Activated CD4-positive, alpha-beta memory T cell treated with anti-CD3 and anti-CD28 coated beads for 36 hours (primary cell): ENCODE results near the gene EAF1. TPM values are rescaled to one million over a fixed set of nuclear protein-coding genes. Genes with fewer than 3 reads are reported as not detected.
"Not testable (repeated sequence)": the region's sequence is repeated elsewhere in the genome, so short reads cannot be mapped to it uniquely, and the experiment has no call there.

ENCODE experiments used
- CTCF ChIA-PET: fragments of 350-600 bp; sonication (Branson Sonifier 250); formaldehyde crosslinking; loops from one replicate; lab custom pipeline; 2021; ENCODE audit warnings: antibody characterized with exemption, inconsistent platforms; lab: Charles Lee
- POLR2A ChIA-PET: fragments of 350-600 bp; sonication (Branson Sonifier 250); formaldehyde crosslinking; loops from one replicate; lab custom pipeline; 2021; ENCODE audit warnings: antibody characterized with exemption; lab: Charles Lee
- DNase-seq: peaks from one replicate; pipeline ENCODE4 v3.0.0-alpha.2; 2020
- H3K27ac Mint-ChIP-seq: one replicate; pipeline ENCODE4 v1.8.0; 2021; ENCODE audit warnings: mixed read lengths
- H3K27me3 Mint-ChIP-seq: one replicate; pipeline ENCODE4 v1.8.0; 2021; ENCODE audit warnings: mixed read lengths
- H3K36me3 Mint-ChIP-seq: one replicate; pipeline ENCODE4 v1.8.0; 2021; ENCODE audit warnings: mixed read lengths
- H3K4me1 Mint-ChIP-seq: one replicate; pipeline ENCODE4 v1.8.0; 2021; ENCODE audit warnings: low read depth, mixed read lengths
- H3K4me3 Mint-ChIP-seq: one replicate; pipeline ENCODE4 v1.8.0; 2021; ENCODE audit warnings: mild to moderate bottlenecking, mixed read lengths
- H3K9me3 Mint-ChIP-seq: one replicate; pipeline ENCODE4 v1.8.0; 2021; ENCODE audit warnings: mixed read lengths
- intact Hi-C: fragments of 100-400 bp; cut with micrococcal nuclease; formaldehyde crosslinking; loops from one replicate; pipeline ENCODE4 v1.15.1; 2023
- total RNA-seq, 2 experiments: library from RNA; stranded (reverse); gene quantifications; one replicate each; pipeline ENCODE4 v1.2.3, GENCODE V29; 2021

EAF1 gene
- total RNA-seq, 2 experiments from 2014 or later, result 23.4 to 23.6 TPM

GRCh38 chr3:15470849-15471248 lies 43.5 kb downstream of the EAF1 start:
- Mint-ChIP-seq H3K4me1 (no peaks in the 10 kb centered on the region), H3K27me3 (no peaks in the 10 kb centered on the region), H3K9me3 (no peaks in the 10 kb centered on the region), H3K4me3 (no peak overlapping the region), H3K36me3 (no peaks in the 10 kb centered on the region), H3K27ac (no peak overlapping the region)
- intact Hi-C loops, result no loop called here
- ChIA-PET POLR2A (no interaction called here), CTCF (no interaction called here)
- DNase-seq, result no peak

GRCh38 chr3:15471861-15472260 lies 44.5 kb downstream of the EAF1 start:
- Mint-ChIP-seq H3K4me1 (no peaks in the 10 kb centered on the region), H3K36me3 (no peaks in the 10 kb centered on the region), H3K27ac (no peak overlapping the region), H3K4me3 (no peak overlapping the region), H3K9me3 (no peaks in the 10 kb centered on the region), H3K27me3 (no peaks in the 10 kb centered on the region)
- POLR2A ChIA-PET, result no interaction called here
- intact Hi-C loops, result no loop called here
- CTCF ChIA-PET, result no interaction called here
- DNase-seq, result no peak

- Mint-ChIP-seq H3K27me3 (no peaks in the 10 kb centered on the region), H3K36me3 (no peaks in the 10 kb centered on the region), H3K4me1 (no peaks in the 10 kb centered on the region), H3K9me3 (no peaks in the 10 kb centered on the region), H3K4me3 (no peak overlapping the region), H3K27ac (no peak overlapping the region)
- POLR2A ChIA-PET, result no interaction called here
- CTCF ChIA-PET, result no interaction called here
- intact Hi-C loops, result no loop called here
- no peak for DNase-seq
Measured at GRCh38 chr3:15475161-15475560, 47.8 kb downstream of the EAF1 start.

- intact Hi-C loops, result no loop called here
Measured at GRCh38 chr3:15476378-15476777, 49.0 kb downstream of the EAF1 start.

GRCh38 chr3:15477951-15478639 lies 50.7 kb downstream of the EAF1 start:
- H3K27ac Mint-ChIP-seq, result no peak overlapping the region
- no peaks in the 10 kb centered on the region for H3K9me3 Mint-ChIP-seq
- ChIA-PET CTCF (interaction anchor here (0.7 kb wide), 2 partner anchors 78 to 359 kb away, joined by 3 read pairs; no protein-coding TSS in a partner anchor), POLR2A (no interaction called here)
- H3K36me3 Mint-ChIP-seq, result no peaks in the 10 kb centered on the region
- H3K4me1 Mint-ChIP-seq, result no peaks in the 10 kb centered on the region
- no peak overlapping the region for H3K4me3 Mint-ChIP-seq
- H3K27me3 Mint-ChIP-seq, result no peaks in the 10 kb centered on the region
- intact Hi-C loops, result no loop called here
- DNase-seq, result no peak

More at GRCh38 chr3:15476378-15476777, 49.0 kb downstream of the EAF1 start:
- no peak overlapping the region for H3K4me3 Mint-ChIP-seq
- H3K27ac Mint-ChIP-seq, result no peak overlapping the region
- DNase-seq, result no peak
- ChIA-PET CTCF (interaction anchor here (0.6 kb wide), 1 partner anchor 56 kb away, joined by 3 read pairs; no protein-coding TSS in a partner anchor), POLR2A (no interaction called here)
- H3K4me1 Mint-ChIP-seq, result no peaks in the 10 kb centered on the region
- no peaks in the 10 kb centered on the region for H3K36me3 Mint-ChIP-seq
- no peaks in the 10 kb centered on the region for H3K9me3 Mint-ChIP-seq
- H3K27me3 Mint-ChIP-seq, result no peaks in the 10 kb centered on the region

GRCh38 chr3:15478640-15478979 lies 51.2 kb downstream of the EAF1 start:
- Mint-ChIP-seq H3K9me3 (no peaks in the 10 kb centered on the region), H3K27ac (no peak overlapping the region), H3K4me1 (no peaks in the 10 kb centered on the region), H3K4me3 (no peak overlapping the region), H3K36me3 (no peaks in the 10 kb centered on the region), H3K27me3 (no peaks in the 10 kb centered on the region)
- ChIA-PET POLR2A (no interaction called here), CTCF (interaction anchor here (0.7 kb wide), 2 partner anchors 78 to 360 kb away, joined by 3 read pairs; no protein-coding TSS in a partner anchor)
- intact Hi-C loops, result no loop called here
- DNase-seq, result no peak

GRCh38 chr3:15479400-15480224 lies 52.2 kb downstream of the EAF1 start:
- no peaks in the 10 kb centered on the region for H3K36me3 Mint-ChIP-seq
- H3K9me3 Mint-ChIP-seq, result no peaks in the 10 kb centered on the region
- POLR2A ChIA-PET, result no interaction called here
- CTCF ChIA-PET, result no interaction called here
- no peak overlapping the region for H3K27ac Mint-ChIP-seq
- H3K4me1 Mint-ChIP-seq, result no peaks in the 10 kb centered on the region
- DNase-seq, result no peak
- H3K4me3 Mint-ChIP-seq, result no peak overlapping the region
- no peaks in the 10 kb centered on the region for H3K27me3 Mint-ChIP-seq
- intact Hi-C loops, result no loop called here

GRCh38 chr3:15484551-15484950 lies 57.2 kb downstream of the EAF1 start:
- H3K9me3 Mint-ChIP-seq, H3K4me3 Mint-ChIP-seq, H3K36me3 Mint-ChIP-seq, intact Hi-C loops, H3K27me3 Mint-ChIP-seq, DNase-seq, H3K4me1 Mint-ChIP-seq, CTCF ChIA-PET, H3K27ac Mint-ChIP-seq, POLR2A ChIA-PET: not testable (repeated sequence)

- no peaks in the 10 kb centered on the region for H3K4me1 Mint-ChIP-seq
- intact Hi-C loops, result no loop called here
- no peaks in the 10 kb centered on the region for H3K9me3 Mint-ChIP-seq
- ChIA-PET POLR2A (no interaction called here), CTCF (no interaction called here)
- no peaks in the 10 kb centered on the region for H3K36me3 Mint-ChIP-seq
- H3K27ac Mint-ChIP-seq, result no peak overlapping the region
- no peak for DNase-seq
- H3K4me3 Mint-ChIP-seq, result no peak overlapping the region
- H3K27me3 Mint-ChIP-seq, result no peaks in the 10 kb centered on the region
Measured at GRCh38 chr3:15486020-15486419, 58.6 kb downstream of the EAF1 start.

GRCh38 chr3:15486979-15487378 lies 59.6 kb downstream of the EAF1 start:
- ChIA-PET CTCF (no interaction called here), POLR2A (no interaction called here)
- Mint-ChIP-seq H3K27ac (no peak overlapping the region), H3K4me1 (no peaks in the 10 kb centered on the region), H3K4me3 (no peak overlapping the region), H3K36me3 (no peaks in the 10 kb centered on the region), H3K27me3 (no peaks in the 10 kb centered on the region), H3K9me3 (no peaks in the 10 kb centered on the region)
- no peak for DNase-seq
- intact Hi-C loops, result no loop called here

- CTCF ChIA-PET, result no interaction called here
- Mint-ChIP-seq H3K27me3 (no peaks in the 10 kb centered on the region), H3K9me3 (no peaks in the 10 kb centered on the region), H3K36me3 (no peaks in the 10 kb centered on the region), H3K4me3 (no peak overlapping the region), H3K27ac (no peak overlapping the region), H3K4me1 (no peaks in the 10 kb centered on the region)
- POLR2A ChIA-PET, result no interaction called here
- intact Hi-C loops, result no loop called here
- DNase-seq, result no peak
Measured at GRCh38 chr3:15488002-15488401, 60.6 kb downstream of the EAF1 start.

GRCh38 chr3:15490158-15490557 lies 62.8 kb downstream of the EAF1 start:
- POLR2A ChIA-PET, result no interaction called here
- CTCF ChIA-PET, result interaction anchor here (0.9 kb wide), 1 partner anchor 371 kb away, joined by 3 read pairs; no protein-coding TSS in a partner anchor

More at GRCh38 chr3:15490158-15490557, 62.8 kb downstream of the EAF1 start:
- DNase-seq, result no peak
- Mint-ChIP-seq H3K4me1 (no peaks in the 10 kb centered on the region), H3K36me3 (no peaks in the 10 kb centered on the region), H3K27me3 (no peaks in the 10 kb centered on the region), H3K27ac (no peak overlapping the region), H3K9me3 (no peaks in the 10 kb centered on the region), H3K4me3 (no peak overlapping the region)
- intact Hi-C loops, result no loop called here
